Endothelial cell of umbilical vein (primary cell): Measurements from ENCODE around the gene PTGES2. TPM values are rescaled to one million over a fixed set of nuclear protein-coding genes. Genes with fewer than 3 reads are reported as not detected.

Experiments
- BruUV-seq: library from RNA; stranded (reverse); fragments of 400-500 nt; replicated peaks from 2 replicates; lab custom pipeline; 2021; lab: Mats Ljungman, UMichigan
- CTCF ChIA-PET: fragments of 300-600, 350-600 bp; sonication (Branson Sonifier 250); formaldehyde crosslinking; loops from one replicate; lab custom pipeline; 2021; ENCODE audit warnings: antibody characterized with exemption, inconsistent platforms; lab: Charles Lee
- POLR2A ChIA-PET: fragments of 300-600, 350-600 bp; sonication (Branson Sonifier 250); formaldehyde crosslinking; loops from one replicate; lab custom pipeline; 2021; ENCODE audit warnings: antibody characterized with exemption, inconsistent platforms; lab: Charles Lee
- DNase-seq: peaks from one replicate; pipeline ENCODE4 v3.0.0-alpha.2; 2011; ENCODE audit warnings: low read depth, low spot score
- FAIRE-seq: peaks from 2 replicates; lab custom pipeline; 2011; peaks lifted over from hg19 to GRCh38; lab: Jason Lieb, UNC
- H2AFZ ChIP-seq: 2 replicates; pipeline ENCODE4 v1.6.0; 2012; ENCODE audit warnings: low read depth, low read length, control low read depth, inconsistent platforms
- H3K27ac ChIP-seq: 2 replicates; pipeline ENCODE4 v1.5.1; 2011; ENCODE audit warnings: low read depth, mild to moderate bottlenecking, control low read depth, low read length, moderate library complexity; ENCODE audit not compliant: insufficient read depth
- H3K27me3 ChIP-seq, 2 experiments: 2 replicates each; pipeline versions ENCODE4 v1.6.0 to v1.6.1; 2011; ENCODE audit warnings: low read length in 2 of 2, mixed read lengths in 1 of 2; ENCODE audit not compliant: control insufficient read depth in 2 of 2, insufficient read depth in 2 of 2
- H3K36me3 ChIP-seq, 2 experiments: 2 replicates in 1 of 2; 3 replicates in 1 of 2; pipeline ENCODE4 v1.5.1; 2011; ENCODE audit warnings: low read length in 2 of 2, mild to moderate bottlenecking in 1 of 2, moderate library complexity in 1 of 2; ENCODE audit not compliant: control insufficient read depth in 2 of 2, insufficient read depth in 2 of 2; ENCODE audit errors: extremely low read depth in 1 of 2
- H3K4me1 ChIP-seq: 3 replicates; pipeline ENCODE4 v1.5.1; 2011; ENCODE audit warnings: mild to moderate bottlenecking, low read length; ENCODE audit not compliant: control insufficient read depth, insufficient read depth; ENCODE audit errors: extremely low read depth
- H3K4me2 ChIP-seq: 2 replicates; pipeline ENCODE4 v1.6.1; 2011; ENCODE audit warnings: low read length, control low read depth, mixed read lengths; ENCODE audit not compliant: insufficient read depth
- H3K4me3 ChIP-seq, 3 experiments: fragments of 200-600 bp in 1 of 3; sonication (generic), shearing (Covaris generic) in 1 of 3; replicated peaks in 1 of 3; 2 replicates each; pipeline ENCODE4 v1.5.1; 2011 to 2016; ENCODE audit warnings: control low read depth in 3 of 3, low read length in 3 of 3, mild to moderate bottlenecking in 2 of 3, inconsistent platforms in 1 of 3, low read depth in 1 of 3, moderate library complexity in 1 of 3; ENCODE audit not compliant: insufficient read depth in 1 of 3
- H3K79me2 ChIP-seq: 2 replicates; pipeline ENCODE4 v1.6.0; 2012; ENCODE audit warnings: low read length, inconsistent platforms; ENCODE audit not compliant: control insufficient read depth, insufficient read depth
- H3K9ac ChIP-seq: replicated peaks from 2 replicates; pipeline ENCODE3; 2011; ENCODE audit warnings: low read length, control low read depth; ENCODE audit not compliant: insufficient read depth; ENCODE audit errors: extremely low read depth
- H3K9me1 ChIP-seq: replicated peaks from 3 replicates; pipeline ENCODE4 v1.6.0; 2011; ENCODE audit warnings: mild to moderate bottlenecking, low read length; ENCODE audit not compliant: control insufficient read depth, insufficient read depth; ENCODE audit errors: extremely low read depth
- H3K9me3 ChIP-seq: replicated peaks from 2 replicates; pipeline ENCODE4 v1.5.1; 2012; ENCODE audit warnings: low read length, inconsistent platforms; ENCODE audit not compliant: control insufficient read depth, insufficient read depth
- H4K20me1 ChIP-seq: replicated peaks from 2 replicates; pipeline ENCODE3; 2011; ENCODE audit warnings: mild to moderate bottlenecking, low read length; ENCODE audit not compliant: control insufficient read depth, insufficient read depth; ENCODE audit errors: extremely low read depth
- EZH2 ChIP-seq: IDR thresholded peaks from 2 replicates; pipeline ENCODE4 v1.6.1; 2012; ENCODE audit warnings: borderline replicate concordance, low read depth, mild to moderate bottlenecking, moderate library complexity, low read length, inconsistent platforms; ENCODE audit not compliant: severe bottlenecking
- FOS ChIP-seq: IDR thresholded peaks from 2 replicates; pipeline ENCODE4 v1.6.1; 2011; ENCODE audit warnings: mild to moderate bottlenecking, low read length, moderate library complexity, borderline replicate concordance; ENCODE audit not compliant: insufficient read depth
- GATA2 ChIP-seq: IDR thresholded peaks from 2 replicates; pipeline ENCODE4 v1.7.0; 2011; ENCODE audit warnings: low read depth, mild to moderate bottlenecking, moderate library complexity, mixed read lengths, low read length; ENCODE audit not compliant: insufficient read length, insufficient read depth
- JUN ChIP-seq: IDR thresholded peaks from 2 replicates; pipeline ENCODE4 v1.6.1; 2011; ENCODE audit warnings: borderline replicate concordance, low read depth; ENCODE audit not compliant: insufficient read length, insufficient read depth
- MAX ChIP-seq: IDR thresholded peaks from 2 replicates; pipeline ENCODE4 v1.6.1; 2011; ENCODE audit not compliant: insufficient read depth, insufficient read length
- MYC ChIP-seq: IDR thresholded peaks from one replicate; pipeline ENCODE4 v1.6.1; 2011; ENCODE audit warnings: mild to moderate bottlenecking, low read depth, low read length
- POLR2A ChIP-seq: IDR thresholded peaks from 2 replicates; pipeline ENCODE4 v1.6.1; 2012; ENCODE audit warnings: low read depth, mild to moderate bottlenecking, control low read depth, low read length
- POLR2AphosphoS5 ChIP-seq: IDR thresholded peaks from 2 replicates; pipeline ENCODE4 v1.6.1; 2012; ENCODE audit warnings: low read depth, mild to moderate bottlenecking, control low read depth, low read length, moderate library complexity; ENCODE audit not compliant: insufficient read depth
- dilution Hi-C: fragments of 300-500 bp; cut with MboI; formaldehyde crosslinking; loops from one replicate; pipeline ENCODE4 v1.15.0; 2019; ENCODE audit warnings: low sequenced_read_pairs; ENCODE audit not compliant: extremely low pct_ligation_motif_present
- intact Hi-C: fragments of 100-400 bp; cut with micrococcal nuclease; formaldehyde crosslinking; loops from one replicate; pipeline ENCODE4 v1.10.0; 2022
- polyA plus RNA-seq, 4 experiments: library from polyadenylated mRNA; depleted of rRNA in 3 of 4; stranded (reverse) in 3 of 4; unstranded in 1 of 4; fragments of >200 nt; gene quantifications; 2 replicates each; pipeline versions ENCODE4 v1.2.1 to v1.2.3, GENCODE V29; 2011 to 2012; ENCODE audit warnings: missing spikeins in 1 of 4
- total RNA-seq: library from RNA; stranded (reverse); gene quantifications from 2 replicates; pipeline ENCODE4 v1.2.3, GENCODE V29; 2021
- TF ChIP-seq, protein P1 (sequence below), 2 donors: IDR thresholded peaks; 1 replicate in 1 of 2; 2 replicates in 1 of 2; pipeline ENCODE4 v1.5.1; 2011; ENCODE audit warnings: low read length in 2 of 2, mild to moderate bottlenecking in 2 of 2, moderate library complexity in 2 of 2, control low read depth in 1 of 2, inconsistent platforms in 1 of 2, low read depth in 1 of 2; ENCODE audit not compliant: insufficient read depth in 1 of 2; ENCODE audit errors: extremely low read depth in 1 of 2

The PTGES2 gene
- total and polyA plus RNA-seq, 2 donors (not counting 3 experiments of a cell fraction or from before 2014, with no cell fraction given), result 64.2 to 69.9 TPM

DNA sequence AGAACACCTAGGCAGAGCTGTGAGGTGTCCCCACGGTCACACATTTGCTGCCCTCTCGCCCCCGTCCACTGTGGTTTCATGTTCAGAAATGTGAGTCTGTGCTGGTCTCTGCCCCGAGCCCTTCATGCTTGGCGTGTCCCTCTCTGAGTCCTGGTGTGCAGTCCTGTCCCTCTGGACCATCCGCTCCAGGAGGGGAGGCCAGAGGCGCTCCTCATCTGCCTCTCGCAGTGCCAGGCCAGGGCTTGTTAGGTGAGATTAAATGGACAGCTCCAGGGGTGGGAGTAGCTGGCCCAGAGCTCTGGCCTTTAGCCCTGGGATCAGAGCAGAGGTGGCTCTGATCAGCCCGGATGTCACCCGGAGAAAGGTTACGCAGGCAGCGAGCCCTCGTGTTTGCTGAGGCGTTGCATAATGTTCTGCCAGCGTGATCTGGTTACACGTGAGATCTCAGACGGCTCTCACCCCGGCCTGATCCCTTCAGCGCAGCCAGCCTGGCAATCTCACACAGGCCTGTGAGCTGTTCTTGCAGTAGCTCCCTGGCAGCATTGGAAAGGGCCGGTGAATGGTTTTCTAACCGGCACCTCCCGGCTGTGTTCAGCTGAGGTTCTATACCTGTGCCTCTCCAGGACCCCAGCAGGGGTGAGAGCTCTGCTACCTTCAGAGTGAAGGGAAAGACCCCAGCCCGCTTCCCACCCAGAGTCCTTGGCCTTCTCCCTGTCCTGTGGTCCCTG lies 24.5 kb downstream of the PTGES2 start:
- Histone ChIP-seq H3K9me3 (no peaks in the 10 kb centered on the region), H3K4me3 (no peak overlapping the region), H3K9ac (no peak overlapping the region), H3K9me1 (no peaks in the 10 kb centered on the region), H3K27ac (no peak overlapping the region), H3K4me1 (peaks cover 25% of the 10 kb centered on the region), H4K20me1 (no peaks in the 10 kb centered on the region), H2AFZ (no peak overlapping the region), H3K79me2 (peaks cover 21% of the 10 kb centered on the region), H3K27me3 (no peaks in the 10 kb centered on the region), H3K36me3 (peaks cover 16 to 51% of the 10 kb centered on the region in 2 experiments), H3K4me2 (no peak overlapping the region)
- BruUV-seq, result no TSS peak
- no peak for FAIRE-seq
- intact Hi-C loops, result no loop called here
- TF ChIP-seq GATA2, result no peak
- TF ChIP-seq FOS, result no peak
- TF ChIP-seq EZH2, result no peak
- TF ChIP-seq MAX, result no peak
- no peak for TF ChIP-seq MYC
- TF ChIP-seq, protein P1, sequence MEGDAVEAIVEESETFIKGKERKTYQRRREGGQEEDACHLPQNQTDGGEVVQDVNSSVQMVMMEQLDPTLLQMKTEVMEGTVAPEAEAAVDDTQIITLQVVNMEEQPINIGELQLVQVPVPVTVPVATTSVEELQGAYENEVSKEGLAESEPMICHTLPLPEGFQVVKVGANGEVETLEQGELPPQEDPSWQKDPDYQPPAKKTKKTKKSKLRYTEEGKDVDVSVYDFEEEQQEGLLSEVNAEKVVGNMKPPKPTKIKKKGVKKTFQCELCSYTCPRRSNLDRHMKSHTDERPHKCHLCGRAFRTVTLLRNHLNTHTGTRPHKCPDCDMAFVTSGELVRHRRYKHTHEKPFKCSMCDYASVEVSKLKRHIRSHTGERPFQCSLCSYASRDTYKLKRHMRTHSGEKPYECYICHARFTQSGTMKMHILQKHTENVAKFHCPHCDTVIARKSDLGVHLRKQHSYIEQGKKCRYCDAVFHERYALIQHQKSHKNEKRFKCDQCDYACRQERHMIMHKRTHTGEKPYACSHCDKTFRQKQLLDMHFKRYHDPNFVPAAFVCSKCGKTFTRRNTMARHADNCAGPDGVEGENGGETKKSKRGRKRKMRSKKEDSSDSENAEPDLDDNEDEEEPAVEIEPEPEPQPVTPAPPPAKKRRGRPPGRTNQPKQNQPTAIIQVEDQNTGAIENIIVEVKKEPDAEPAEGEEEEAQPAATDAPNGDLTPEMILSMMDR (IDR thresholded peaks at IDR 0.05; ENCODE audit: extremely low read depth in 1 of 2, insufficient read depth in 1 of 2, low read depth in 1 of 2, low read length in 2 of 2), result no peak
- TF ChIP-seq POLR2AphosphoS5, result no peak
- no peak for TF ChIP-seq POLR2A
- no peak for TF ChIP-seq JUN
- ChIA-PET POLR2A (no interaction called here), CTCF (interaction anchor here (0.7 kb wide), 1 partner anchor 15 kb away, joined by 3 read pairs; no protein-coding TSS in a partner anchor)
- dilution Hi-C loops, result no loop called here
- DNase-seq, result no peak
